C1 segment of cervical spinal cord (tissue), 14 donors: Measurements from ENCODE around the gene CD47.

ENCODE experiments used
- DNase-seq, 14 donors: peaks; one replicate each; lab custom pipeline; 2025; lab: John Stamatoyannopoulos, UW

Gene CD47

DNA sequence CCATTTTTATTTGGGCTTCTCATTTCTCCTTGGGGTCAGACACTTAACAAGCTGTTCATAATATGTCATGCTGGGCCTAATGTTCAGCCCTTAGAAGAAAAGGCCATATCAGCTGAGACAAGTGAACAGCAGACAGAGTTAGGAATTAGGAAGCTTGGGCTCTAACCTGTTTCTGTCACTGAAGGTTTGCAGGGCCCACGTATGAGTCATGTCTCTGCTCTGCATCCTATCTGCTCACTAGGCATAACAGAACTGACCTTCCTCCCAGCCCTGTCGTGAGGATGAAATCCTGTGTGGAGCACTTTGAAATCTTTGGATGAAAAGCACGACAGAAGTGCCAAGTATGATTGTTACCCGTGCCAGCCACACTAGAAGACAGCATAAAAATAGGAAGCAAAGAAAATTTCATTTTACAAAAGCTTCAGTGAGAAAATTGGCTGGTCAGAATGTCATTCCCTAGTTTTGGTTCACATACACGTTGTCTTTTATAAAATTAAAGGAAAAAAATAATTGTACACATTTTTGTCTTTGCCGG is 26.5 kb upstream of the CD47 start:
- DNase-seq = no peak

DNA sequence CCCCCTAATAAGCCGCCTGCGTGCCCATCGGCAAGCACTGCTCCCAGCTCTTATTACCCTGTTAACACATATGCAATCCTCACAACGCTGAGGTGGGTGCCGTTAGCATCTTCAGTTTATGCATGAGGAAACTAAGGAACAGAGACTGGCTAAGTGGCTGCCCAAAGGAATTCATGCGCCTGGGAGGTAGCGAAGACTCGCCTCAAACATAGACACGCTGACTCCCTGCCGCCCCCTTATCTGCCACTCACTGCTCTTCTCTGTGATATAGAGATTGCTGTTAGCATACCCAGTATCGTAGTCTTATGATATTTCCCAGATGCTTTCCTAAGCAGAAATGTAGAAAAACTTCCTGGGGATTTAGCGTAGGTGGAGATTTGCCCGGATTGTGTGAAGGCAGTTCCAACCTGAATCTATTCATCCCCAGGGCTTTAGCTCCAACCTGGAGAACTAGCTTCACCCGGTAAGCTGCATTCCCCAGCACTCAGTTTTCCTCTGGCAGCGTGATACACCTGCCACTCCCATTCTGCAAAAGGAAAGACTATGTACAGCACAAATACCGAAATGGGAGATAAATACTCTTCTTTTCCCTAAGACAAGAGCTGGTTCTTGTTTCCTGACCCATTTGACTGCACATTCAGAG is 23.7 kb upstream of the CD47 start:
- no peak for DNase-seq

DNA sequence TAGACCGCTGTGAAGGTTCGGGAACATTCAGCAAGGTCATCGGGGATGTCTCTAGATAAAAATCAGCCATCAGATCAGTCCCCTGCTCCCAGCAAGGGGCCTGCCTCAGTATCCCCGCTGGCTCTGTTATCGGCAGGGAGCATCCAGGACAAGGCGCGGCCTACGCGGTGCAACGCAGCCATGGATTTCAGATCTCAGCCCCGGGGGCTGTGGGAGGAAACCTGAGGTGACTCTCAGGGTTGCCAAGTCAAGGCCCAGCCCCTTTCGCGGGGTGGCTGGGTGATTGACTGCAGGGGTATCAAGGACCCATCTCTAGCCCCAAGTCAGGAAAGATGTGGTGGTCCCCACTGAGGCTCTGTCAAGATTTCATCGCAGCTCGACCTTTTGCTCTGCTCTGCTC is 23.1 kb upstream of the CD47 start:
- DNase-seq = no peak

DNA sequence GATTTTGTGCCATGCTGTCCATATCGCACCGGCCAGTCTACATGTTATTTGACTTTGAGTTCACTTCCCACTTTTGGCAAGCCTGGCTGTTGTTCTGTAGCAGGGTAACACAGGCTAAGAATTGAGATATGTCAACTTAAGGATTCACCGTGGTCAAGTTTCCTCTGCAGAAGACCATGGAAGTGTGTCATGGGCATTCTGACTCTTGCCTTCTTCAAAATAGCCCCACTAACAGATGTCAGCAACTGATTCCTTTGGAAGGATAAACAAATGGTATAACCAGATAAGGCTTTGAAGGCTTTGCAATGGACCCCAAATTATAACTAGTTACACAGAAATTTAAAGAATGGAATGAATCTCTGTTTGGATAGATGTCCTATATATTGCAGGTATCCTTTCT is 20.1 kb upstream of the CD47 start:
- DNase-seq = no peak

DNA sequence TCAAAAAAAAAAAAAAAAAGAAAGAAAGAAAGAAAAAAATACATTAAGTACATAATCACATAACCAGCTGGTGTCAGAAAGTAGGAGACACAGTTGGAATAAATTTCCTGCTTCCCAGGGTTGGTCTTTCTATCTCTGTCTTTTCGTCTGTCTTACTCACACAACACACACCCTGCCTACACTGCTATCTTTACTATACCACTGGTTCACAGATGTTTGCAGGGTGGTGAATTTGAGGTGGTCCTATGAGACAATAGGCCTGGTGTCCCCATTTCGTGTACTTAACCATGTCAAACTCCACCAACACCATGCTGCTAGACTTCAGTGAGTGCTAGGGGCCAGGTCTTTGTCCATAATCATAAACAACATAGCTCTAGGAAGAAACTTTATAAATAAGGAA is 17.6 kb upstream of the CD47 start:
- no peak for DNase-seq

DNA sequence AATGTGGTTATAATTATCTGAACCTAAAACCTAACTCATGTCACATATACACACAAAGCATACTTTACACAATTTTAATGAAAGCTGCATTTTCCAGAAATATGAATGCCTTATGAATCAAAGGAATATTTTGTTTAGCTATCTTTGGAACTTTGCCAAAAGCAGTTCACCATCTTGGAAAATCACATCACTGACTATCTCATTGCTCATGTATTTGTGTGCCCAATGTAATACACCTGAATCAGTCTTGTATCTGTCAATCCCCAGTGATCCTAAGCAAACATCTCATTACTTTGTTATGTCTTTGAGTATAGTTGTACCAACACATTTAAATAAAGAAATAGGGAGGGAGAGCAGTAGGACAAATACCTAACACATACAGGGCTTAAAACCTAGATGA is 15.6 kb upstream of the CD47 start:
- DNase-seq = no peak

DNA sequence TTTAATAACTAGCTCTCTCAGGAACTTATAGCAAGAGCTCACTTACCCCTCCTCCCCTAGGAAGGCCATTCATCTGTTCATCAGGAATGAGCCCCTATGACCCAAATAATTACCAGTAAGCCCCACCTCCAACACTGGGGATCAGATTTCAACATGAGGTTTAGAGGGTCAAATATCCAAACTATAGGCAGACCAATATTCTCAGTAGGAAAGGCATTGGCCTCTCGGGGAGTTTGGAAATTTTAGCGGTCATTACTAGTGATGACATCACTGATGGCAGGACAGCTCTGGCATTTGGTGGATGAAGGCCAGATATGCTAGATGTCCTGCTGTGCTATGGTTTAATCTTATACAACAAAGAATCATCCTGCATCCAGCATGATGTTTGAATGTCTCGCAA is 15.2 kb upstream of the CD47 start:
- no peak for DNase-seq

DNA sequence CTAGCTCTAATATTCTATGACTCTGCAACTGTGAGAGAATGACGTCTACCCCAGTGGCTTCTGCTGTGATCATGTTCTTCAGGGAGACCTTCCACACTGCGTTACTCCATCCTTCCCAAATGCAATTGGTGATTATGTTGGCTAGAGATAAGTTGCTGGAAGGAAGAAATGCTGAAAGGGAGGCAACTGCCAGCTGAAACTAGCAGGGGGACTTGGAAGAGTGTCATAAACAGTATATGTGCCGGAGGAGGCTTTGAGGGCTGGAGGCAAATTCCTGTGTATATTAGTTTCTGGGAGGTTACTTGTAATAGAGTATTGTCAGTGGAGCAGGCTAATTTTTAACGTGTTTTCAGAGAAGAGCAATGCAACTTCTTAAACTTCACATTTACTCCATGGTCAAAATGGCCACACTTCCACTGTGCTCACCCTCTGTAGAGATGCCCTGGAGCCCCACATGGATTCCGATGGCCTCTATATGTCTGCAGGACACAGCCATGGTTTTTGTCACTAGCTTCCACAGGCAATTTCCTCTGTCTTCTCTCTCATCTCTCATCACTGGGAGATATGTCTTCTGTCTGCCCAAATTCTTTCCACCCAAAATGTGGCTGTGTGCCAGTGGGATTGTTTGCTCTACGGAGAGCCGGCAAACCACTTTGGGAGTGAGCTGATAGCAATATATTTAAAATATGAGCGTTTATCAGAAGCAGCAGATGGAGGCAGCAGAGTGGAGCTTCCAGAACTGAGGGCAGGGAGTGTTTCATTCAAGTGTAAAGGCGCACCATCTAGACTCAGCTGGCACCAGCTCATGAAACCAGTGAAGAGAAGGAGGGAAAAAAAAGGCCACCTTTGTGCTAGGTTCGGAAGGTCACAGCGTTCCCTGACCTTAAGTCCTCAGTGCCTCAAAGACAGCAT is 13.3 kb upstream of the CD47 start:
- peak in 1 of 14 donors; percentile 3 for DNase-seq

DNA sequence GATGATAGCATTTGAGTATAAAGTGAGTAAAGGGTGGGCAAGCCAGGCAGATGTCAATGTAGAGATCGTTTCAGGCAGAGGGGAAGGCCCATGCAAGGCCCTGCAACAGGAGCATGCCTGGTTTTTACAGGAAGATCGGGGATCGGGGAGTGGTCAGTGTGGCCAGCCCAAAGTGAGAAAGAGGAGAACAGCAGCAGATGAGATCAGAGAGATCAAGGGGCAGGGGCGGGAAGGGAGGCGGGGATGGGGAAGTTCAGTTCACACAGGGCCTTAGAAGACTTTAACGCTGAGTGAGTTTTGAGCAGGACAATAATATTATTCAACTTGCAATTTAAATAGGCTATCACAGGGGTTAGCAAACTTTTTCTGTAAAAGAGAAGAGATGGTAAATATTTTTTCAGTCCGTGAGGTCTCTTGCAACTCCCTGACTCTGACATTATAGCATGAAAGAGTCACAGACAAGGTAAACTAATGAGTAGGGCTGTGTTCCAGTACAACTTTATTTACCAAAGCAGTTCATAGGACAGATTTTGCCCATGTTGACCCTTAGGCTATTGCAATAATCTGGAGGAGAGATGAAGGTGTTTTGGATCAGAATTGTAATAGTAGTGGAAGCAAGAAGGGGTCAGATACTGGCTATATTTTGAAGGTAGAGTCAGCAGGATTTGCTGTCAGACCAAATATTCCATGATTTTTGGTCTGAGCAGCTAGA is 12.4 kb upstream of the CD47 start:
- DNase-seq = no peak

DNA sequence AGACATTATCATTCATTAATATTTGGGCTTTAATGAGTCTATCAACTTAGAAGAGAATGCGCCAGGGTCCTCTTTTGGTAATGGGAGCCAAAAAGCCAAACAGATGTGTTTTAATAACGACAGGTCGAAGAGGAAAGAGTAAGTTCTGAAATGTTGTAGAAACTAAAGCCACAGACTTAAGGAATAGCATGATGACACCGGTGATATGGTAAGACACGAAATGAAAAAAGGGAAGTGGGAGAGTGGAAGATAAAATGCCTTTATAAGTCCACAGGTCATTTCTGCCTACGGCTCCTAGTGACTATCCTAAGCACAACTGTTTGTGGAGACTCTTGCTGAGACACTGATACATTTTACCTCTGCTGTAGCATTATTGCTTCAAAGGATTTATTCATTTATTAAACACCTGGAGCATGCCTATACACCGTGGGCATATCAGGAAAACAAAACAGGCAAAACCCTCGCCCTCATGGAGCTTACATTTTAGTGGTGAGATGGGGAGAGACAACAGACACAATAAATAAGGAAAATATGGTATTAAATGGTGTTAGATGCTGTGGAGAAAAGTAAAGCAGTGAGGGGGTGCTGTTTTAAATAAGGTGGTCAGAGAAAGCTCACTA is 11.7 kb upstream of the CD47 start:
- no peak for DNase-seq

DNA sequence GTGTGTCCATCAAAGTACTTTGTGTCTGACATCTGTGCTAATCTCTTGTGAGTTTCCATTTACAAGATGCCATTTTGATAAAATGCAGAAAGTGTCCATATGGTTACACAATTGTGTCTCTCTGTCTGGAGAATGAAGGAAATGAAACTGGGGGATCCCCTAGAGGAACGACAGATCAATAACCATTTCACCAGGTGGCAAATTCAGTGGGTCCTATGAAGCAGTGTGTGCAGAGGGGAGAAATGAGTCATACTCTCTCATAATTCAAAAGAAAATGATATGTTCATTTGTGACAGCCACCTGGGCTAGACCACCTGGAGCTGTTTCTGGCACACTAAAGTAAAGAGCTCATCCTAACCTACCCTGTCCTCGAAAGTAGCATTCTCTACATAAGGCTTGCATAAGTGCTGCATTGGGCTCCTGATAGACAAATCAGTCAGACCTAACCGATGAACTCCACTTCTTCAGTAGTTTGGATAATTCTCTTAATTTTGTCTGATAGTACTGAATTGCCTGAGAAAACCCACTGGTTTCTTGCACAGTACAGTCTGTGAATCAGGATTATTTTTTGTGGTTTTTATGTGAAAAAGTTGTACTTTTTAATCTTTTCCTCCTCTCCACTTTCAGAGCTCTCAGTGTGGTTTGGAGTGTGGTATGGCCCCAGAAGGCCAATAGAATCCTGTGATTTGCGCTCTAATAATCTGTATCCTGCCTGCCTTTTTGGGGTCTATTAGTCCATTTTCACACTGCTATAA is 10.3 kb upstream of the CD47 start:
- no peak for DNase-seq

DNA sequence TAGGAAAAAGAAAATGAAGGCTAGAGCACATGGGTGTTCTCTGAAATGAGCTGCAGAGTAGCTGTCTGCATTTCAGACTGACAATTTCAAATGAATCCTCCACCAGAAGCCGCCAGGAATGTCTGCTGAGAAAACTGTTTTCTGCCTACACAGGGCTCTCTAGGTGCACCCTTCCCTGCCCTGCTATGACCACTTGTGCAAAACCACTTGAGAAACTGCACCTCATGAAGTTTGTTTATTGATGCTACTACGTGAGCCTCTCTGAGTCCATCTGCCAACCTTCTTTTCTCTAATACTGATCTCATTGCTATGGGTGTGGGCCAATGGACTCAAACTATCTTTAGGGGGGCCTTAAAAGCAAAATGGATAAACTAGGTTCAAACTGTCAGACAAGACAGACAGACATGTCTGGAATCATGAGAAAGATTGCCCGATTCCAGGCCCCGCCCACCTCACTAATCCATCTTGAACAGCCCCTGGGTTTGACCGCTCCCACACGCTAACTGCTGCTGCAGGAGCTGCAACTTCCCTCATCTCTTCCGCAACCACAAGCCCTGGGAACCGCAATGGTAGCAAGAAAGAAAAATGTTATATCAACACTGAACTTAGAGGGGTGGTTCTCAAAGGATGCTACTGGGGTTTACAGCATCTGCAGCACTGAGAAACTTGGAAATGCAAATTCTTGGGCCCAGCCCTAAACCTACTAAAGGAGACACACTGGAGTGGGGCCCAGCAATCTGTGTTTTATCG is 9.0 kb upstream of the CD47 start:
- no peak for DNase-seq

DNA sequence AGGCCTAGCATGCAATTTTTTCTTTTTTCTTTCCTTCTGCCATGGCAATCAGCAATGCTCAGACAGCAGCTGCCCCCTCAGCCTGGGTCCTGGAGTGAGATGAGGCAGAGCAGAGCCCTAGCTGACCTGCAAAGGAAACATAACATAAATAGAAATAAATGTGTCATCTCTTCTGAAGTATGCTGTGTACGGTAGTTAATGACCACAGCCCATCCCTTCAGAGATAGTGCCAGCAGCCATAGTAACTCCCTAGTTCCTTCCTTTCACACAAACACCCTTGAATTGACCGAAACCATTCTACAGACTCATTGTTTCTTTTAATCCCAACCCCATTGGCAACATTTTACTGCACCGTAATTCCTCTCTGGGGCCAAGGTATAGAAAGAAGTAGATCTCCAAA is 8.4 kb upstream of the CD47 start:
- no peak for DNase-seq

DNA sequence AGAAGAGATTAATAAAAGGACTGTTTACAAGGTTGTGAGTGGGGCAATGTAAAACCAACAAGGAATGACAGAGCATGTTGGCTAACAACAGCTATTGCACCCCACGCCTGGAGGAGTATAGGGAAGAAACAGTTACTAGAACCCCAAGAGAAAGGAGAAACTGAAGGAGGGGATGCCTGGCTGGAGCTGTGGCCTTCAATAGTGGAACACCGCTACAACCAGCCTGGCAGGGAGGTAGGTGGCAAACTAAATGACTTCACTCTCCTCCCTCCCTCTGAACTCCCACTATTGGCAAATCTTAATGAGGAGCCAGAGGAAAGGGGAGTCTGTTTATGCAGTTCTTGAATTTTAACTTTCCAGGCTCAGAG is 7.2 kb upstream of the CD47 start:
- no peak for DNase-seq

DNA sequence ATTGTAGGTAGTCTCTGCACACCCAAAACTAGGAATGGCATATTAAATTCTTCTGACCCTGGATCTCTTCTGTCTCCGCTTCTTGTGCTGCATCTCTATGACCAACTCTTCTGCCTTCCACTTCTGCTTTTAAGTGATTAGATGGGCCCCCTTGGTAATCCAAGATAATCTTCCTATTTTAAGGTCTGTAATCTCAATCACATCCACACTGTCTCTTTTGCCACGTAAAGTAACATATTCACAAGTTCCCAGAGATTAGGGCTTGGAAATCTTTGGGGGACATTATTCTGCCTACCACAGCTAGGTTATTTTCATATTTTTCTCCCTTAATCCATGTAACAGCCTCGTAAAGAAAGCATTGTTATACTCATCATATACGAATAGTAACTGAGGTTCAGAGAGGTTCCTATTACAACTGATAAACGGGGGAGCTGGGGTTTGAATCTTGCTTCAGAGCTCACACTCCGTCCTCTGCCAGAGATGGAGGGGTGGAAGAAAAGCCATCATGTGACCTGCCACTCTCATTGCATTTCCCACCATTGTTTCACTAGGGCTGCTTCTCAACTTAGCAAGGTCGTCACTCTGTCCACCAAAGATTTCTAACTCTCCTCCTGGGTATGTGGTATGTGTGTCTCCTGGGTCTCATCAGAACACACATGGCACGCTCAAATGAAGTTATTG is 6.6 kb upstream of the CD47 start:
- no peak for DNase-seq

DNA sequence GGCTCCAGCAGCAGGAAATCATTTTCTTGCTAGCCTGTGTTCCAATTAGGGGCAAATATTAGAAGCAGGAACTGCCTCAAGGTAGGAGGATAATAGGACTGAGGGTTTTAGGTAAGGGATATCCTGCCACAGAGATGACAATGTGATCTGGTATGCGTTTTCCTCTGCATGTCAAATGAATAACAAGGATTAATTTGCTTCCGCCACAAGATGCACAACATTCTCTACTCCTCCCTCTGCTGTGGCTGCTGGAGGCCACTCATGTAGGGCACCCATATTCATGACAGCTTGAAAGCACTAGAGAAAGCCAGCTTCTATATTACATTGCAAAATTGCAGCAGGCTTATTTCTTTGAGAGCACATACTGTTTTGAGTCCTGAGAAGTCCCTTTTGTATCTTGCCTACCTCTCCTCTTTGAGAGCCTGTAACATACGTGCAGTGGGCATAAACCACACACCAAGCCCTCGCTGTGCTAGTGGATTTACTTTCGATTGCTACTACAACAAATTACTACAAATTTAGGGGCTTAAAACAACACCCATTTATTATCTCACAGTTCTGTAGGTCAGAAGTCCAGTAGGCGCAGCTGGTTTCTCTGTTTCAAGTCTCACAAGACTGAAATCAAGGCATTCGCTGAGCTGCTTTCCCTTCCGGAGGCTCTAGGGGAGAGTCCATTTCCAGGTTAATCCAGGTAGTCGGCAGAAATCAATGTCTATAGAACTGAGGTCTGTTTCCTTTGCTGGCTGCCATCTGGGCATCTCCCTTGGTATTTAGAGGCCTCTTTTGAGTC is 5.9 kb upstream of the CD47 start:
- DNase-seq = no peak

DNA sequence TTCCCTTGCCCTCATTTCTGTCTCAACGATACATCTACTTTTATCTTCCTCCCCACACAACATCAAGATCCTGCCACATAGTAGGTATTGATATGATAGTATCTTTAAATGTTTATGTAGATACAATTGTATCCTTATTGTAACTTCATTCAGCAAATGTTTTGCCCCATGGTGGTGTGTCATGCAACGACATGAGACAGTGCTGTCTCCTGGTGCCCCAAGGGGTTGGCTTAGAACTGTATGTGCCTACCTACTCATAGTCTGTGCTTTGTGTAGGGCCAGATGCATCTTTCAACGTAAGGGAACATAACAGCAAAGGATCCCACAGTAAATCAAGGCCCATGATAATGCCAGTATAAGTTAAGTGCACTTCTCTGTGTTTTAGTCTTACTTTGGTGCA is 2.8 kb upstream of the CD47 start:
- DNase-seq = no peak

DNA sequence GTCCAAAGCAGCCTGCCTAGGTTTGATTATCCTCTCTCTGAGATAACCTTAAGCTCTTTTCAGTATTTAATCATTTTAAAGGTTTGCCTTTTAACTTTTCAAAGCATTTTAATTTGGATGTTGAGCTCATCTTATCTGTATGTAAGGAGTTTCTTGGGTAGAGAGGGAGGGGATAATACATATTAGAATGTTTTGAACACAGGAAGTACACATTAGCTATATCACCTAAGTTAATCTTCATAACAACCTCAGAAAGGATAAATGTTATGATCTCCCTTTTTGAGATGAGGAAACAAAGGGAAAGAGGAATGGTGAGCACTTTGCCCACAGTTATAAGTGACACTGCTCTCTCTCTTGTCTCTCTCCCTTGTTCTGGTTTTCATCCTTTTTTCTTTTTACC is 2.2 kb upstream of the CD47 start:
- no peak for DNase-seq

DNA sequence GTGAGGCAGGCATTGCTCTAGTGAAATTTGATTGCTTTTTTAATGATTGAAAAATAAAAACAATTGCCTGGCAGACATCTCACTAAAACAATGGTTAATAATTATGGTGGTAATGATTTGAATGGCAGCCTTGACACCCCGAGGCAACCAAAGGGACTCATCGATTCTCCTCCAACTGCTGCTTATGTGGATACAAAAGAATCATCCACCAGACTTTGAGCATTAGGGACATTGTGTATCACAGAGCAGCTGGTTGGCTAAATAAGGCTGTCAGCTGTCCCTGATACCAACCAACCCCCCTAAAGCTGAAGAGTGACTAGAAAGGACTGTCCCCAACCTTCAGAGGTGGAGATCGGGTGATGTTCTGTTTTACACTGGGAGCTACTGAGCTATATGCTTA is 1.7 kb upstream of the CD47 start:
- no peak for DNase-seq
